T-helper 2 cell treated with Interferon-gamma antibody and Interleukin-4, amounts not matched to agents 100 ng/mL and 5 ng/mL, for 36 hours (primary cell): ENCODE data around the gene UGT1A1. TPM values are rescaled to one million over a fixed set of nuclear protein-coding genes. Genes with fewer than 3 reads are reported as not detected.

Source experiments
- intact Hi-C: fragments of 100-400 bp; cut with micrococcal nuclease; formaldehyde crosslinking; loops from one replicate; pipeline ENCODE4 v1.15.1; 2023
- total RNA-seq: library from RNA; stranded (reverse); gene quantifications from 2 replicates; pipeline ENCODE4 v1.2.3, GENCODE V29; 2022

UGT1A1 gene
- total RNA-seq, 1 donor from 2014 or later: not detected

- intact Hi-C loops: no loop called here
Observed at GRCh38 chr2:233758141-233758540, 1.9 kb upstream of the UGT1A1 start.

GRCh38 chr2:233758849-233759248 lies 1.2 kb upstream of the UGT1A1 start:
- intact Hi-C loops: no loop called here

- intact Hi-C loops: no loop called here
Observed at GRCh38 chr2:233761040-233761769, 1.1 kb downstream of the UGT1A1 start.

GRCh38 chr2:233764264-233764663 lies 4.2 kb downstream of the UGT1A1 start:
- intact Hi-C loops: no loop called here

GRCh38 chr2:233764761-233765160 lies 4.7 kb downstream of the UGT1A1 start:
- intact Hi-C loops: no loop called here

- intact Hi-C loops: no loop called here
Observed at GRCh38 chr2:233766416-233766815, 6.3 kb downstream of the UGT1A1 start.

GRCh38 chr2:233768076-233768475 lies 8.0 kb downstream of the UGT1A1 start:
- intact Hi-C loops: no loop called here

GRCh38 chr2:233769260-233769659 lies 9.2 kb downstream of the UGT1A1 start:
- intact Hi-C loops: no loop called here

- intact Hi-C loops: no loop called here
Observed at GRCh38 chr2:233772153-233772552, 12.1 kb downstream of the UGT1A1 start.

GRCh38 chr2:233772583-233772982 lies 12.5 kb downstream of the UGT1A1 start:
- intact Hi-C loops: no loop called here

- intact Hi-C loops: no loop called here
Observed at GRCh38 chr2:233773854-233774253, 13.8 kb downstream of the UGT1A1 start.

- intact Hi-C loops: no loop called here
Observed at GRCh38 chr2:233775414-233775813, 15.3 kb downstream of the UGT1A1 start.

- intact Hi-C loops: no loop called here
Observed at GRCh38 chr2:233778030-233778429, 18.0 kb downstream of the UGT1A1 start, which contains the start of gene MROH2A. TSS of gene MROH2A (plus strand) at chr2:233778330. CDS start at chr2:233779359, 1,029 bp downstream.

- intact Hi-C loops: no loop called here
Observed at GRCh38 chr2:233779722-233780121, 19.7 kb downstream of the UGT1A1 start.

- intact Hi-C loops: no loop called here
Observed at GRCh38 chr2:233780771-233781170, 20.7 kb downstream of the UGT1A1 start.

GRCh38 chr2:233789554-233789953 lies 29.5 kb downstream of the UGT1A1 start:
- intact Hi-C loops: no loop called here

GRCh38 chr2:233791151-233791882 lies 31.2 kb downstream of the UGT1A1 start:
- intact Hi-C loops: no loop called here

- intact Hi-C loops: no loop called here
Observed at GRCh38 chr2:233791883-233792329, 31.8 kb downstream of the UGT1A1 start.

GRCh38 chr2:233792720-233793119 lies 32.6 kb downstream of the UGT1A1 start:
- intact Hi-C loops: no loop called here

- intact Hi-C loops: no loop called here
Observed at GRCh38 chr2:233793465-233794127, 33.5 kb downstream of the UGT1A1 start.

- intact Hi-C loops: no loop called here
Observed at GRCh38 chr2:233794128-233794658, 34.1 kb downstream of the UGT1A1 start.

GRCh38 chr2:233795735-233796171 lies 35.7 kb downstream of the UGT1A1 start:
- intact Hi-C loops: no loop called here
